ENCODE measurements around the gene KSR1.

The KSR1 gene

GRCh38 chr17:27518048-27518447, 61.8 kb downstream of the KSR1 start:
- H3K27me3 ChIP-seq (ENCODE audit: insufficient read depth, low read length), result no peaks in the 10 kb centered on the region
- no peak overlapping the region for H3K27ac ChIP-seq (ENCODE audit: low read length)
- H3K36me3 ChIP-seq (ENCODE audit: insufficient read depth, low read depth, low read length), result no peaks in the 10 kb centered on the region
- no peak overlapping the region for H3K4me3 ChIP-seq (ENCODE audit: low read length)
- H3K9me3 ChIP-seq (ENCODE audit: insufficient read depth, low read depth, low read length), result no peaks in the 10 kb centered on the region
- H3K4me1 ChIP-seq (ENCODE audit: insufficient read depth, low read length), result peaks cover 53% of the 10 kb centered on the region
- no peak overlapping the region for H3K9ac ChIP-seq (ENCODE audit: low read depth, low read length)

- H3K4me3 ChIP-seq (ENCODE audit: low read length), result no peak overlapping the region
- no peaks in the 10 kb centered on the region for H3K9me3 ChIP-seq (ENCODE audit: insufficient read depth, low read depth, low read length)
- peaks cover 47% of the 10 kb centered on the region for H3K4me1 ChIP-seq (ENCODE audit: insufficient read depth, low read length)
- H3K27me3 ChIP-seq (ENCODE audit: insufficient read depth, low read length), result no peaks in the 10 kb centered on the region
- H3K36me3 ChIP-seq (ENCODE audit: insufficient read depth, low read depth, low read length), result no peaks in the 10 kb centered on the region
- no peak overlapping the region for H3K9ac ChIP-seq (ENCODE audit: low read depth, low read length)
- H3K27ac ChIP-seq (ENCODE audit: low read length), result no peak overlapping the region
Observed at GRCh38 chr17:27518545-27519521, 62.6 kb downstream of the KSR1 start.

- no peak overlapping the region for H3K27ac ChIP-seq (ENCODE audit: low read length)
- no peaks in the 10 kb centered on the region for H3K9me3 ChIP-seq (ENCODE audit: insufficient read depth, low read depth, low read length)
- H3K4me1 ChIP-seq (ENCODE audit: insufficient read depth, low read length), result peaks cover 43% of the 10 kb centered on the region
- no peak overlapping the region for H3K9ac ChIP-seq (ENCODE audit: low read depth, low read length)
- no peak overlapping the region for H3K4me3 ChIP-seq (ENCODE audit: low read length)
- H3K36me3 ChIP-seq (ENCODE audit: insufficient read depth, low read depth, low read length), result no peaks in the 10 kb centered on the region
- no peaks in the 10 kb centered on the region for H3K27me3 ChIP-seq (ENCODE audit: insufficient read depth, low read length)
Observed at GRCh38 chr17:27519550-27519949, 63.3 kb downstream of the KSR1 start.

GRCh38 chr17:27520491-27521185, 64.4 kb downstream of the KSR1 start:
- no peaks in the 10 kb centered on the region for H3K36me3 ChIP-seq (ENCODE audit: insufficient read depth, low read depth, low read length)
- no peaks in the 10 kb centered on the region for H3K27me3 ChIP-seq (ENCODE audit: insufficient read depth, low read length)
- no peak overlapping the region for H3K4me3 ChIP-seq (ENCODE audit: low read length)
- no peaks in the 10 kb centered on the region for H3K9me3 ChIP-seq (ENCODE audit: insufficient read depth, low read depth, low read length)
- H3K27ac ChIP-seq (ENCODE audit: low read length), result no peak overlapping the region
- no peak overlapping the region for H3K9ac ChIP-seq (ENCODE audit: low read depth, low read length)
- H3K4me1 ChIP-seq (ENCODE audit: insufficient read depth, low read length), result peaks cover 41% of the 10 kb centered on the region

- Histone ChIP-seq H3K9ac (ENCODE audit: low read depth, low read length) (no peak overlapping the region), H3K4me1 (ENCODE audit: insufficient read depth, low read length) (peaks cover 40% of the 10 kb centered on the region), H3K27me3 (ENCODE audit: insufficient read depth, low read length) (no peaks in the 10 kb centered on the region), H3K36me3 (ENCODE audit: insufficient read depth, low read depth, low read length) (no peaks in the 10 kb centered on the region), H3K4me3 (ENCODE audit: low read length) (no peak overlapping the region), H3K9me3 (ENCODE audit: insufficient read depth, low read depth, low read length) (no peaks in the 10 kb centered on the region), H3K27ac (ENCODE audit: low read length) (no peak overlapping the region)
Observed at GRCh38 chr17:27521281-27522027, 65.2 kb downstream of the KSR1 start.

GRCh38 chr17:27522028-27522635, 65.9 kb downstream of the KSR1 start:
- Histone ChIP-seq H3K4me3 (ENCODE audit: low read length) (no peak overlapping the region), H3K36me3 (ENCODE audit: insufficient read depth, low read depth, low read length) (no peaks in the 10 kb centered on the region), H3K9ac (ENCODE audit: low read depth, low read length) (no peak overlapping the region), H3K4me1 (ENCODE audit: insufficient read depth, low read length) (peaks cover 45% of the 10 kb centered on the region), H3K27ac (ENCODE audit: low read length) (no peak overlapping the region), H3K27me3 (ENCODE audit: insufficient read depth, low read length) (no peaks in the 10 kb centered on the region), H3K9me3 (ENCODE audit: insufficient read depth, low read depth, low read length) (no peaks in the 10 kb centered on the region)

- H3K27me3 ChIP-seq (ENCODE audit: insufficient read depth, low read length), result no peaks in the 10 kb centered on the region
- no peak overlapping the region for H3K27ac ChIP-seq (ENCODE audit: low read length)
- no peak overlapping the region for H3K9ac ChIP-seq (ENCODE audit: low read depth, low read length)
- H3K4me3 ChIP-seq (ENCODE audit: low read length), result no peak overlapping the region
- no peaks in the 10 kb centered on the region for H3K9me3 ChIP-seq (ENCODE audit: insufficient read depth, low read depth, low read length)
- no peaks in the 10 kb centered on the region for H3K36me3 ChIP-seq (ENCODE audit: insufficient read depth, low read depth, low read length)
- peaks cover 40% of the 10 kb centered on the region for H3K4me1 ChIP-seq (ENCODE audit: insufficient read depth, low read length)
Observed at GRCh38 chr17:27523712-27524111, 67.5 kb downstream of the KSR1 start.

GRCh38 chr17:27524594-27524993, 68.3 kb downstream of the KSR1 start:
- Histone ChIP-seq H3K4me1 (ENCODE audit: insufficient read depth, low read length) (peaks cover 32% of the 10 kb centered on the region), H3K9me3 (ENCODE audit: insufficient read depth, low read depth, low read length) (no peaks in the 10 kb centered on the region), H3K9ac (ENCODE audit: low read depth, low read length) (no peak overlapping the region), H3K36me3 (ENCODE audit: insufficient read depth, low read depth, low read length) (no peaks in the 10 kb centered on the region), H3K4me3 (ENCODE audit: low read length) (no peak overlapping the region), H3K27me3 (ENCODE audit: insufficient read depth, low read length) (no peaks in the 10 kb centered on the region), H3K27ac (ENCODE audit: low read length) (no peak overlapping the region)

- peaks cover 25% of the 10 kb centered on the region for H3K4me1 ChIP-seq (ENCODE audit: insufficient read depth, low read length)
- no peaks in the 10 kb centered on the region for H3K9me3 ChIP-seq (ENCODE audit: insufficient read depth, low read depth, low read length)
- no peak overlapping the region for H3K4me3 ChIP-seq (ENCODE audit: low read length)
- no peak overlapping the region for H3K27ac ChIP-seq (ENCODE audit: low read length)
- no peak overlapping the region for H3K9ac ChIP-seq (ENCODE audit: low read depth, low read length)
- H3K36me3 ChIP-seq (ENCODE audit: insufficient read depth, low read depth, low read length), result no peaks in the 10 kb centered on the region
- H3K27me3 ChIP-seq (ENCODE audit: insufficient read depth, low read length), result no peaks in the 10 kb centered on the region
Observed at GRCh38 chr17:27525316-27525715, 69.1 kb downstream of the KSR1 start.

- H3K9me3 ChIP-seq (ENCODE audit: insufficient read depth, low read depth, low read length), result no peaks in the 10 kb centered on the region
- H3K9ac ChIP-seq (ENCODE audit: low read depth, low read length), result no peak overlapping the region
- no peak overlapping the region for H3K4me3 ChIP-seq (ENCODE audit: low read length)
- H3K36me3 ChIP-seq (ENCODE audit: insufficient read depth, low read depth, low read length), result no peaks in the 10 kb centered on the region
- no peaks in the 10 kb centered on the region for H3K27me3 ChIP-seq (ENCODE audit: insufficient read depth, low read length)
- H3K4me1 ChIP-seq (ENCODE audit: insufficient read depth, low read length), result peaks cover 20% of the 10 kb centered on the region
- H3K27ac ChIP-seq (ENCODE audit: low read length), result no peak overlapping the region
Observed at GRCh38 chr17:27525836-27526603, 69.8 kb downstream of the KSR1 start.

GRCh38 chr17:27526604-27527002, 70.4 kb downstream of the KSR1 start:
- H3K9me3 ChIP-seq (ENCODE audit: insufficient read depth, low read depth, low read length), result no peaks in the 10 kb centered on the region
- no peaks in the 10 kb centered on the region for H3K27me3 ChIP-seq (ENCODE audit: insufficient read depth, low read length)
- no peak overlapping the region for H3K9ac ChIP-seq (ENCODE audit: low read depth, low read length)
- H3K4me3 ChIP-seq (ENCODE audit: low read length), result no peak overlapping the region
- no peak overlapping the region for H3K27ac ChIP-seq (ENCODE audit: low read length)
- no peaks in the 10 kb centered on the region for H3K36me3 ChIP-seq (ENCODE audit: insufficient read depth, low read depth, low read length)
- peaks cover 20% of the 10 kb centered on the region for H3K4me1 ChIP-seq (ENCODE audit: insufficient read depth, low read length)

Data from iPS-20b (cell line).